Measurements from ENCODE around the gene IL17F.

The IL17F gene

GRCh38 chr6:52187098-52187497 is 57.2 kb downstream of the IL17F start:
- no peak for DNase-seq

Measured in CD4-positive, alpha-beta T cell treated with Interleukin-17A for 1 hour (primary cell).